GM21381 (cell line): ENCODE results near the gene NEFH.
"Not testable (repeated sequence)": the region's sequence is repeated elsewhere in the genome, so short reads cannot be mapped to it uniquely, and the experiment has no call there.

Source experiments
- ATAC-seq: cut with Tn5 transposase; IDR thresholded peaks from one replicate; pipeline ENCODE4 v1.9.1; 2021; ENCODE audit warnings: mild to moderate bottlenecking, moderate library complexity; ENCODE audit not compliant: unreplicated experiment

NEFH gene

DNA sequence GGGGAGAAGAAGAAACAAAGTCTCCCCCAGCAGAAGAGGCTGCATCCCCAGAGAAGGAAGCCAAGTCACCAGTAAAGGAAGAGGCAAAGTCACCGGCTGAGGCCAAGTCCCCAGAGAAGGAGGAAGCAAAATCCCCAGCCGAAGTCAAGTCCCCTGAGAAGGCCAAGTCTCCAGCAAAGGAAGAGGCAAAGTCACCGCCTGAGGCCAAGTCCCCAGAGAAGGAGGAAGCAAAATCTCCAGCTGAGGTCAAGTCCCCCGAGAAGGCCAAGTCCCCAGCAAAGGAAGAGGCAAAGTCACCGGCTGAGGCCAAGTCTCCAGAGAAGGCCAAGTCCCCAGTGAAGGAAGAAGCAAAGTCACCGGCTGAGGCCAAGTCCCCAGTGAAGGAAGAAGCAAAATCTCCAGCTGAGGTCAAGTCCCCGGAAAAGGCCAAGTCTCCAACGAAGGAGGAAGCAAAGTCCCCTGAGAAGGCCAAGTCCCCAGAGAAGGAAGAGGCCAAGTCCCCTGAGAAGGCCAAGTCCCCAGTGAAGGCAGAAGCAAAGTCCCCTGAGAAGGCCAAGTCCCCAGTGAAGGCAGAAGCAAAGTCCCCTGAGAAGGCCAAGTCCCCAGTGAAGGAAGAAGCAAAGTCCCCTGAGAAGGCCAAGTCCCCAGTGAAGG, 9.2 kb downstream of the NEFH start:
- ATAC-seq, result not testable (repeated sequence)

DNA sequence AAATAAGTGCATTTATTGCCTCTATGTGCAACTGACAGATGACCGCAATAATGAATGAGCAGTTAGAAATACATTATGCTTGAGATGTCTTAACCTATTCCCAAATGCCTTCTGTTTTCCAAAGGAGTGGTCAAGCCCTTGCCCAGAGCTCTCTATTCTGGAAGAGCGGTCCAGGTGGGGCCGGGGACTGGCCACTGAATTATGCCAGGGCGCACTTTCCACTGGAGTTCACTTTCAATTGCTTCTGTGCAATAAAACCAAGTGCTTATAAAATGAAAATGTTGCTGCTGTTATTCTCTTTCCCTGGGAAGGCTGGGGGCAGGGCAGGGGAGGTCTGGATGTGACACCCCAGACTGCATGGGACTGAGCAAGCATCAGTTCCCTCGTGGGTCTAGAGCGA, 11.0 kb downstream of the NEFH start:
- no peak for ATAC-seq

GRCh38 chr22:29493636-29494035, 13.6 kb downstream of the NEFH start:
- no peak for ATAC-seq

GRCh38 chr22:29499852-29500251, 19.8 kb downstream of the NEFH start:
- no peak for ATAC-seq

DNA sequence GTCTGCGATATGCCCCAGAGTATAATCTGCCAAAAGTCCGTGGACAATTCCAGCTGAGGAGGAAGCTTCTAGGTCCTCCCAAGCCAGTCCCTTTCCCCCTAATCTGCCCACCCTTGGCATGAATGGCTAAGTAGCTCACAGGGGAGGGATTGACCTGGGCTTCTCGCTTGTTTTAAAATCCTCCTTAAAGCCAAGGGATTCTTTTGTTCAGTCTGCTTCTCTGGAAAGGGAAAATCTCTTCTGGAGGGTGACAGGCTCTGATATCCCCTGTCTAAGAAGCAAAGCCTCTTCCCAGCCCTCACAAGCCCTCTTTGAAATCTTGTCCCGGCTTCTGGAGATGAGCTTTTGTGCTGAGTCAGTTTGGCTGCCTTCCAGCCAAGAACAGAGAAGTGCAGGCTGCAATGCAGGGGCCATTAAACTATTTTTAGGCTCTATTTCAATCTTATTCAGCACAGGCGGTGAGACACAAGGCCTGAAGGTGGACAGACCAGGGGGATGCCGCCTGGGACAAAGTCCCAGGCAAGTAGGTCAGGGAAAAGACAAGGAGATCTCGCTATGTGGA, 23.9 kb downstream of the NEFH start:
- no peak for ATAC-seq

DNA sequence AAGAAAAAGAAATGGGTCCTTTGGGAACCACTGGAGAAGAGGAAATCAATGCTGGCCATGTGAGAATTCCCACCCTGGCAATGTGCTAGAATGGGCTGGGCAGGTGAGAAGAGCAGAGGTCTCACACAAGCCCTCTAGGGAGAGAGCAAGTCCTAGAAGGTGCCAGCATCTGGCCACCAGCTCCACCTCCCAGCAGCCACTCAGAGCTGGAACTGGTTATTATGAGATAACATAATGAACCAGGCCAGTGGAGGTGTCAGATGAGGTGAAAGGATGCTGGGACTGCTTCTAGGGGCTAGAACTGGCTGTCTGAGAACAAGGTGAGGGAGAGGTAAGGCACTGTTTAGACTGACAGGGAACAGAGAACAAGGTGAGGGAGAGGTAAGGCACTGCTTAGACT, 29.3 kb downstream of the NEFH start:
- no peak for ATAC-seq

DNA sequence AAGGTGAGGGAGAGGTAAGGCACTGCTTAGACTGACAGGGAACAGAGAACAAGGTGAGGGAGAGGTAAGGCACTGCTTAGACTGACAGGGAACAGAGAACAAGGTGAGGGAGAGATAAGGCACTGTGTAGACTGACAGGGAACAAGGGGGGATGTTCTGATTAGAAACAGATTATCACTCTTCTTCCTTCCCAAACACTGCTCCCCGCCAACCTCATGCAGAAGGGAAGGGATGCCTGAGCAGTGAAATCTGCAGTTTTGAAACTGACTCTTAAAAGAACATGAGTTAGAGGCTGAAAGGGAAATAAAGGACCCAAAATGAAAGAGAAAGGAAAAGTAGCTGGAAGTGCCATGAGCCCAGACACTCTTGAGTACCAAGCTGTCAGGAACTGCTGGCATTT, 29.8 kb downstream of the NEFH start:
- ATAC-seq, result no peak

DNA sequence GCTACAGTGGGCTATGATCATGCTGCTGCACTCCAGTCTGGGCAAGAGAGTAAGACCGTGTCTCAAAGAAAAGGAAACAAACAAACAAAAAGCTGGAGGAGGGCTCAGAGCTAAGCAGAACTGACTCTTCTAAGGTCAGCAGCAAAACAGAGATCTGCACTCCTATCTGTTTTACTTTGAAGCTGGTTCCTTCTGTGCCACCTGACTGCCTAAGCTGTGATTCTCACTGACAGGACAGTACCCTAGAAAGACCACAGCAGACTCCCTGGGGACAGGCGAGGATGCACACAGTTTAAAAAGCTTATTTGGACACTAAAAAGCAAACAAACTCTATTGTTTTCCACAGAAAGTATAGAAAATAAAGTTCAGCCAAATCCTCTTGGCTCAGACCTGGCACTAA, 30.5 kb downstream of the NEFH start:
- ATAC-seq, result no peak

DNA sequence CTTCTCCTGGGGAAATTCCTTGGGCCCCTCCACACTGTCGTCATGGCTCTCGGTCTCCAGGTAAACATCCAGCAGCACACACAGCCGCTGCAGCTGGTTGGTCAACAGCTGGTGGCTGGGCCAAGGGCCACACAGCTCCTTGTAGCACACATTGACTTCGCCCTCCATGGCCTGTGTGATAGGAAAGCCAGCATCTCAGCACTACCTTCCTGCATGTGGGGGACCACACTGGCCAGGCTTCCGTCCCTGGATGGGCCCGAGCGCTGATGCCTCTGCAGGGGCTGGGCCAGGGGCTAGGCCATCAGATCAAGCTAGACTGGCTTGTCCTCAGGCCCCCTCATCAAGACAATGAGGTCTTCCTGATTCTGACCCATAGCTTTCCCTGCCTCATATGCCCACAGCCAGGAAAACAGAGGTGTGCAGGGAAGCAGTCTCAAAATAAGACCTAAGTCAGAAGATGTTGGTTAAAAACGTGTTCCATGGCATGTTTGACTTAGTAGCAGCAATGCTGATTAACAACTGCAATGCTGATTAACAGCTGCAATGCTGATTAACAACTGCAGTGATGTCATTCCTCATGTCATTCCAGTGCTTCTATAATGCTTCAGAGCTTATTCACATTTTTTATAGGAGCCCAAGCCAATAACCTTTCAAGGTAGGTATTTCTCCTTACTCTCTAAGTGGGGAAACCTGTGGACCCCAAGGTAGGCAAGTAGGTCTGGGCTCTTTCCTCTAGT, 31.3 kb downstream of the NEFH start:
- ATAC-seq, result no peak

GRCh38 chr22:29512031-29512430, 32.0 kb downstream of the NEFH start:
- ATAC-seq, result no peak

DNA sequence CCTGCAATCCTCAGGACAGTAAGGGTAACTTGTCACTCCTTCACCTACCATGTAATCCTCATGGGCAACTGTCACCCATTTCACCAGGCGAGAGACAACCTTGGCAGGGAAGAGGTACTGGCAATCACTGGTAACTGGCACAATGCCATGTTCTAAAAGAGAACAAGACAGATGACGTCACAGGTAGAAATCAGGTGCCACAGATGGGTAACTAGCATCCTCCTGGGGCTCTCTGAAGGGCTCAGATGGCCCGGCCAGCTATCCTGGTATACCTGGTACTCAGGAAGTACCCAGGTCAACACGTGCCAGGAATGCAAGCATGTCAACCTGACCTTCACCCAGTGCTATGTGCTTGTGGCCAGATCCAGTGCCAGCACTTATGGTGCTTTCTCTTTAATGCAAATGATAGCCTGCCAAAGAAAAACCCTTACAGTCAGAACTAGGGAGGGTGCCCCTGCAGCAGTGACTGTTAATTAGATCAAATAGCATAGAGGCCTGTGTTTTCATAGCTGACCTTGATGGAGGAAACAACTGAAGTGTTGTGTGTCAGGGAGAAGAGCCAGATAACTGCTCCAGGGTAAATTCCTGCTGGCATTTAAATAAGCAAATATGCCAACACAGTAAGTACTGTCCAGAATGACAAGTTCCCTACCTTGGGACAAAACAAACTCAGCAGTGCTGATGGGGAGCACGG, 37.3 kb downstream of the NEFH start:
- no peak for ATAC-seq

DNA sequence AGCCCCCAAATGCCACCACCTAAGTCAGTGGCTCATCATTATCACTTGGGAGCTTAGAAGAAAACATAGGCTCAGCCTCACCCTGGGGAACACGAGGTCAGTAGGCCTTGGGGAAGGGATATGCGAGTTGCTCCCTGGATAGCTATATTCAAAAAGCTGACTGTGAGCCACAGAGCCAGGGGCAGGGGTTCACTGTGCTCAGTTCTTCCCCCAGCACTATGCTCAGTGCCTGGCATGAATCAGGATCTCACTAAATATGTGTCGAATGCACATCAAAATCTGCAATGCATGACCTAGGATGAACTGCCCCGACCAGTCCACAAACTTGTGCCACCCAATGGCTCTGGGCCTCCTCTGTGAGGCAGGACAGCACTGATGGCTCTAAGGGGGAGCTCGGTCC, 38.4 kb downstream of the NEFH start:
- no peak for ATAC-seq

DNA sequence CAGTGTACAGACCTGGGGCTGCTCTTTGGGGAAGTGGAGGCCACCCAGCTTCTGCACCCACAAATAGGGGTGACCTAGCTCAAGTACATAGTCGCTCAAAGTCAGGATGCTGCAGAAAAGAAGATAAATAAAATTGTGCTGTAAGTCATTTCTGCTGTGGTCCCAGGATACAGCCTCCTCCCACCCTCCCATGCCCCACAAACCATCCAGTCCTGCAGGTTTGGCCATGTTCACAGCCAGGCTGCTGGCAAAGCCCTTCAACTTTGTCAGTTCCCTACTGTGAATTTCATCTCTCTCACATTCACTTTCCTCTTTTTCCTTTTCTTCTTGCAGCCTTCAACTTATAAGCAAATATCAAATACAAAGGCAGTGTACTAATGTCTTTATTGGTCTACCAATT, 40.0 kb downstream of the NEFH start:
- ATAC-seq, result no peak

DNA sequence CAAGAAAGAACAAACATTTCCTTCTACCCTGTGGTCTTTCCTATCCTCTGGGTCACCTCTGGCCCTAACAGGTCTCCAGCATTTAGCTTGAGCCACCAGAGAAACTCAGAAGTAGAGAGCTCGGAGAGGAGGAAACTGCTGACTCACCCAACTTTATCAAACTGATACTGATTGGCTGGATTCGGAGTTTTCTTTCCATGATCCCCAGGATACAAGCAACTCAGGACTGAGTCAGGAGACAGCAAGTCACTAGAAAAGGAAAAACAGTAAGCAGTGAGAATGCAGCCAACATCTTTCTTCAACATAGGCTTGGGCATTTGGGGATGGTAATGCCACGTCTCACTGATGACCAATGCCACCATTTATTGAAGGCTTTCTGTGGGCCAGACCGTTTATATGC, 40.8 kb downstream of the NEFH start:
- ATAC-seq, result no peak

- ATAC-seq, result no peak
Observed at GRCh38 chr22:29521526-29521925, 41.5 kb downstream of the NEFH start.

- ATAC-seq, result no peak
Observed at GRCh38 chr22:29523761-29524160, 43.7 kb downstream of the NEFH start.

- no peak for ATAC-seq
Observed at GRCh38 chr22:29524442-29525191, 44.6 kb downstream of the NEFH start.

GRCh38 chr22:29528144-29528543, 48.1 kb downstream of the NEFH start:
- ATAC-seq, result no peak

- no peak for ATAC-seq
Observed at GRCh38 chr22:29530716-29531115, 50.7 kb downstream of the NEFH start.

- no peak for ATAC-seq
Observed at GRCh38 chr22:29531419-29531818, 51.4 kb downstream of the NEFH start.

DNA sequence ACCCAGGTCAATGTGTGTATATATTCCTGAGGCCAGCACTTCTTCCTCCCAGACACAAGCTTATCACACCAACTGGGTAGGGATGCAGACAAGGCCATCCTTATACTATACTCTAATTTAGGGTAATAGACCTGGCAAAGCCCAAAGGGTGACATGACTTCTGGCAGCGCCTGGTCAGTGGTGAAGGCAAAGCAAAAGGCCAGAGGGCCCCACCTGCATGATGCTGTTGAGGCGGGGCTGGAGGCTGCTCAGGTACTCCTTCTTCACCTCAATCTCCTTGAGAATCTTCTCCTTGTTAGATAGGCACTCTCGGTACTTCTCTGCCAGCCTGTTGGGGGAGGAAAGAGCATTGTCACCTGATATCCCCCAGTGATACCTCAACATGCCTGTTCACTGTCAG, 56.4 kb downstream of the NEFH start:
- no peak for ATAC-seq
